Thyroid gland (tissue), 4 donors: ENCODE measurements around the gene SYCE3. TPM values are rescaled to one million over a fixed set of nuclear protein-coding genes. Genes with fewer than 3 reads are reported as not detected.

ENCODE experiments used
- DNase-seq, 2 donors: peaks; one replicate each; pipeline ENCODE4 v3.0.0-alpha.2; 2019
- H3K27ac ChIP-seq, 3 donors: fragments of 200-600 bp; sonication (generic); 1 replicate in 2 of 3; 2 replicates in 1 of 3; pipeline ENCODE4 v1.5.1; 2016 to 2019; ENCODE audit warnings: mild to moderate bottlenecking in 1 of 3, moderate library complexity in 1 of 3
- H3K27me3 ChIP-seq: fragments of 200-600 bp; sonication (generic); one replicate; pipeline ENCODE4 v1.5.1; 2019
- H3K36me3 ChIP-seq, 2 donors: fragments of 200-600 bp; sonication (generic); one replicate each; pipeline ENCODE4 v1.5.1; 2016 to 2019
- H3K4me1 ChIP-seq, 2 donors: fragments of 200-600 bp; sonication (generic); one replicate each; pipeline ENCODE4 v1.5.1; 2017 to 2019
- H3K4me3 ChIP-seq, 3 donors: fragments of 200-600 bp; sonication (generic); replicated peaks in 1 of 3; 1 replicate in 2 of 3; 2 replicates in 1 of 3; pipeline ENCODE4 v1.5.1; 2016; ENCODE audit warnings: mild to moderate bottlenecking in 1 of 3
- H3K9me3 ChIP-seq: fragments of 200-600 bp; sonication (generic); one replicate; pipeline ENCODE4 v1.5.1; 2017
- POLR2A ChIP-seq, 2 donors: fragments of 450-650 bp; IDR thresholded peaks; one replicate each; pipeline ENCODE4 v1.6.1; 2017; ENCODE audit warnings: antibody characterized with exemption in 2 of 2, mild to moderate bottlenecking in 2 of 2, moderate library complexity in 1 of 2
- WGBS, 2 donors: methylation state at CpG; one replicate each; pipeline ENCODE4 v1.1.5; 2017; 5-methylcytosine and 5-hydroxymethylcytosine counted together
- intact Hi-C: fragments of 100-400 bp; cut with DNase I; formaldehyde crosslinking; loops from one replicate; pipeline ENCODE4 v1.15.1; 2023
- total RNA-seq, 4 donors: library from RNA; depleted of rRNA; stranded (reverse); fragments of >200 nt; gene quantifications; one replicate each; pipeline ENCODE4 v1.2.3, GENCODE V29; 2016
- TF ChIP-seq, protein P1 (sequence below), 6 experiments: fragments of 200-600 bp in 3 of 6; fragments of 450-650 bp in 3 of 6; sonication (generic) in 3 of 6; IDR thresholded peaks; one replicate each; pipeline ENCODE4 v1.5.1; 2016 to 2019; ENCODE audit warnings: antibody characterized with exemption in 6 of 6, mild to moderate bottlenecking in 2 of 6, inconsistent platforms in 1 of 6, moderate library complexity in 1 of 6

The SYCE3 gene
- total RNA-seq, 4 donors from 2014 or later = 3.5 to 6.0 (median 4.3) TPM; not detected in 1

DNA sequence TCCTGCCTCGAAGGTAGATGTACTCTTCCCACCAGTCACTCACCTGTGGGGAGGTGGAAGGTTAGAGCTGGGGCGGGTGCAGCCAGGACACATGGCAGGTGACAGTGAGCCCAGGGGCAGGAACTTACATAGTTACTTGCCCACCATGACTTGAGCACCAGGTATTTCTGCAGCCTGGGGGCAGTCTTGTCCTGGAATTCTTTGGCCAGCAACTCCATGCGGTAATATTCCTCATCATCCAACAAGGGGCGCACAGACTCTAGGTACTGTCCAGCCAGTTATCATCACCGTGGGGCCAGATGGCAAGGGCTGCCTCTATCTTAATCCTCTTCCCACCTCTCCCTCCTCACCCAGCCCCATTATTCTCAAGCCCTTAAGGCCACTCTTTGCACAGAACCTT lies 13.4 kb upstream of the SYCE3 start:
- intact Hi-C loops = no loop called here
- DNase-seq = no peak
- Histone ChIP-seq H3K36me3 (peaks cover under 1 to 5% of the 10 kb centered on the region in 2 donors), H3K9me3 (no peaks in the 10 kb centered on the region), H3K4me1 (peaks cover 5 to 18% of the 10 kb centered on the region in 2 donors), H3K4me3 (no peak overlapping the region), H3K27me3 (no peaks in the 10 kb centered on the region), H3K27ac (no peak overlapping the region)
- TF ChIP-seq, protein P1, sequence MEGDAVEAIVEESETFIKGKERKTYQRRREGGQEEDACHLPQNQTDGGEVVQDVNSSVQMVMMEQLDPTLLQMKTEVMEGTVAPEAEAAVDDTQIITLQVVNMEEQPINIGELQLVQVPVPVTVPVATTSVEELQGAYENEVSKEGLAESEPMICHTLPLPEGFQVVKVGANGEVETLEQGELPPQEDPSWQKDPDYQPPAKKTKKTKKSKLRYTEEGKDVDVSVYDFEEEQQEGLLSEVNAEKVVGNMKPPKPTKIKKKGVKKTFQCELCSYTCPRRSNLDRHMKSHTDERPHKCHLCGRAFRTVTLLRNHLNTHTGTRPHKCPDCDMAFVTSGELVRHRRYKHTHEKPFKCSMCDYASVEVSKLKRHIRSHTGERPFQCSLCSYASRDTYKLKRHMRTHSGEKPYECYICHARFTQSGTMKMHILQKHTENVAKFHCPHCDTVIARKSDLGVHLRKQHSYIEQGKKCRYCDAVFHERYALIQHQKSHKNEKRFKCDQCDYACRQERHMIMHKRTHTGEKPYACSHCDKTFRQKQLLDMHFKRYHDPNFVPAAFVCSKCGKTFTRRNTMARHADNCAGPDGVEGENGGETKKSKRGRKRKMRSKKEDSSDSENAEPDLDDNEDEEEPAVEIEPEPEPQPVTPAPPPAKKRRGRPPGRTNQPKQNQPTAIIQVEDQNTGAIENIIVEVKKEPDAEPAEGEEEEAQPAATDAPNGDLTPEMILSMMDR (IDR thresholded peaks at IDR 0.05) = no peak
- TF ChIP-seq POLR2A (IDR thresholded peaks at IDR 0.05) = no peak
- 70 to 76% methylated on average over 5 of the region's 5 CpGs for WGBS, 2 donors

DNA sequence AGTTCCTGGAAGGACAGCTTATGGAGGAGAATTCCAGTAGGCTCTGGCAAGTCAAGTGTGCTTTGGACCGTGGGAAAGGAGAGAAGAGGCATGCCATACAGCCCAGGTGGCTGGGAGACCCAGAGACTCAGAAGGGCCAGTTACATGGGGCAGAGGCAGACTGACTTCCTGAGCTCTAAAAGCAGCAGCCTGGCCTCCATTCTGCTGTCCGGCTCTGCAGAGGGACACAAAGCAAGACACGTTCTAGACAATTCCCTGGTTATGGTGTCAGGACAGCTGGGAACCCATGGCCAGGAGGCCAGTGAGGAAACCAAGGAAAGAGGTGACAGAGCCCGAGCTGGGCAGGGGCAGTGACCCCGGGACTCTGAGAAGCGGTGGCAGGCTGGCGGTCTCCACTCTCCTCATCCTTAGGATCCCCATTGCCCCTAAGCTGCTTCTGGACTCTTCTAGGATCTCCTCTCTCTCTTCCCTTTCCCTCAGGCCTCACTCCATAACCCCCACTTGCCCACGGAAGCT lies 12.8 kb upstream of the SYCE3 start:
- WGBS, 2 donors = 85 to 90% methylated on average over 8 of the region's 8 CpGs
- H3K9me3 ChIP-seq = no peaks in the 10 kb centered on the region
- no peak for DNase-seq
- no peak overlapping the region for H3K4me3 ChIP-seq
- no peak overlapping the region for H3K27ac ChIP-seq
- intact Hi-C loops = no loop called here
- TF ChIP-seq, protein P1 (IDR thresholded peaks at IDR 0.05) = no peak
- TF ChIP-seq POLR2A (IDR thresholded peaks at IDR 0.05) = no peak
- H3K36me3 ChIP-seq = peaks cover 5 to 7% of the 10 kb centered on the region in 2 donors
- H3K4me1 ChIP-seq = peaks cover 3 to 22% of the 10 kb centered on the region in 2 donors
- H3K27me3 ChIP-seq = no peaks in the 10 kb centered on the region

DNA sequence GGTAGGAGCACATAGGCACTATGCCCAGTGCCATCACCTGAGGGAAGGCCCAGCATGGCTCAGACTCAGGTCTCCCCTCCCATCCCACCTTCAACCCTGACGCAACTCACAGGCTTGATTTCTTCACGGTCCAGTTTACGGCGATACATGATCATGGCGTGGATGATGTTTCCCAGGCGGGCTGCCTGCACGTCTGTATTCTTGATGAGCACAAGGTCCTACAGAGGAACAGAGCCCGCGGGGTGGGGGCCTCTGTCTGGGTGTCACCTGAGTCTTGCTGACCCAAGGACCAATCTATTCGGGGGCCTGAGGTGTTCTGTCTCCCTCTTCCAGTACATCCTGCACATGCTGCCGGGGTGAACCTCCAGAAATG lies 11.7 kb upstream of the SYCE3 start:
- no peak for DNase-seq
- 96 to 97% methylated on average over 11 of the region's 11 CpGs for WGBS, 2 donors
- no peak overlapping the region for H3K27ac ChIP-seq
- H3K4me1 ChIP-seq = peaks cover 12 to 31% of the 10 kb centered on the region in 2 donors
- intact Hi-C loops = no loop called here
- no peaks in the 10 kb centered on the region for H3K9me3 ChIP-seq
- no peak overlapping the region for H3K4me3 ChIP-seq
- peaks cover 5 to 7% of the 10 kb centered on the region in 2 donors for H3K36me3 ChIP-seq
- TF ChIP-seq, protein P1 (IDR thresholded peaks at IDR 0.05) = no peak
- TF ChIP-seq POLR2A (IDR thresholded peaks at IDR 0.05) = no peak
- H3K27me3 ChIP-seq = no peaks in the 10 kb centered on the region

DNA sequence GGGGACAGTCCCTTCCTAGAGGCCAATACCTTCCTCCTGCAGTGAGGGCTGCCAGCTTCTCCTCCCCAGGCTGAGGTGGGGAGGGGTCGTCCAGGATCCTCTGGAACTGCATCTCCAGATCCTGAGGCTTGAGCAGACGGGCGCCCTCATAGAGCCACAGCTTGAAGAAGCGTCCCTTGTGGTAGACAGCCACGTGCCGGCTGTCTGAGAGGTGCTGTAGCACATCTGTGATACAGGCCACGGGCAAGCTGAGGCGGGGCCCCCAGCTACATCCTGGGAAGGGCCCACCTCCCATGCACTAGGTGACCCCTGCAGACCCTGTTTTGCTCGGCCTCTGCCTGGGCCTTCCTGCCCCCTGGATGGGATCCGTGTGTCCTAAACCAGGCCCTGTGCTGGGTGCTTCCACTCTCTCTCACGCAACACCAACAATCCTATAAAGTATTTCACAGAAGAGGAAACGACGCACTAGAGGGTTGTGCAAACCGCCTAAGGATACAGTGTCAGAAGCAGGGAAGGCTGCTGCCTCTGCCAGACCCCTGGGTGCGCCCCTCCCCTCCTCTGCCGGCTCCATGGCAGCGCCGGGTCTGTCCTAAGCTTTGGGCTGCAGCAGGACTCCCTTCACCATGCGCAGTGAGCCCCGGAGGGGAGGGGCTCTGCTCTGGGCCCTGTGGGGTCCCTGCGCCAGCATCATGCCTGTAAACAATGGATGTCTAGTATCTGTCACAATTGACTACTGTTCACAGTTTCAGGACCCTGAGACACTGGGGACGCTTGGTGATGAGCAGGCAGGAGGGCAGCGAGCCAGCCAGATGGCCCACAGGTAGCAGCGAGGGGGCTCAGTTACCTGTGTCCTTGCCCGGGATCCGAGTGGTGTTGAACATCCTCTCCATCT lies 11.0 kb upstream of the SYCE3 start:
- WGBS, 2 donors = 89 to 91% methylated on average over 18 to 21 of the region's 26 CpGs
- Histone ChIP-seq H3K4me1 (peaks cover 17 to 29% of the 10 kb centered on the region in 2 donors), H3K27me3 (no peaks in the 10 kb centered on the region), H3K36me3 (peaks cover 5 to 8% of the 10 kb centered on the region in 2 donors), H3K9me3 (no peaks in the 10 kb centered on the region), H3K4me3 (no peak overlapping the region), H3K27ac (no peak overlapping the region)
- no peak for DNase-seq
- intact Hi-C loops = no loop called here
- TF ChIP-seq, protein P1 (IDR thresholded peaks at IDR 0.05) = no peak

DNA sequence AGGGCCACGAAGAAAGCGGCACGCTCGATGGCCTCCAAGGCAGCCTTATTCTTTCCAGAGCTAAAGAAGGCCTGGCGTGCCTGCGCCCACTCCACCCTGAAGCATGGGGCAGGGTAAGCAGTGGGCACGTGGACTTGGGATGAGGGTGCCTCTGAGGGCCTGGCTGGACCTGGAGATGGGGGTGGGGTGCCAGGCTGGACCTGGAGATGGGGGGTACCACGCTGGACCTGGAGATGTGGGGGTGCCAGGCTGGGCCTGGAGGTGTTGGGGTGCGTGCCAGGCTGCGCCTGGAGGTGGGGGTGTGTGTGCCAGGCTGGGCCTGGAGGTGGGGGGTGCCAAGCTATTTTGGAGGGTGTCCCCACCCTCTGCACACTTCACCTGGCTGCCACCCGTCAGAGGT lies 10.2 kb upstream of the SYCE3 start:
- TF ChIP-seq, protein P1 (IDR thresholded peaks at IDR 0.05) = no peak
- no peak for TF ChIP-seq POLR2A (IDR thresholded peaks at IDR 0.05)
- no peaks in the 10 kb centered on the region for H3K27me3 ChIP-seq
- no peaks in the 10 kb centered on the region for H3K9me3 ChIP-seq
- H3K36me3 ChIP-seq = peaks cover 5 to 11% of the 10 kb centered on the region in 2 donors
- WGBS, 2 donors = 95 to 97% methylated on average over 9 to 10 of the region's 11 CpGs
- H3K27ac ChIP-seq = no peak overlapping the region
- H3K4me3 ChIP-seq = no peak overlapping the region
- H3K4me1 ChIP-seq = peaks cover 14 to 22% of the 10 kb centered on the region in 2 donors
- no peak for DNase-seq
- intact Hi-C loops = no loop called here
